Measurements from ENCODE around the gene CCDC126.
"Not testable (repeated sequence)": the region's sequence is repeated elsewhere in the genome, so short reads cannot be mapped to it uniquely, and the experiment has no call there.

CCDC126 gene

GRCh38 chr7:23633417-23633816, 36.2 kb downstream of the CCDC126 start:
- DNase-seq: no peak

- DNase-seq: no peak
These were observed 48.6 kb downstream of the CCDC126 start for GRCh38 chr7:23645822-23646221.

DNA sequence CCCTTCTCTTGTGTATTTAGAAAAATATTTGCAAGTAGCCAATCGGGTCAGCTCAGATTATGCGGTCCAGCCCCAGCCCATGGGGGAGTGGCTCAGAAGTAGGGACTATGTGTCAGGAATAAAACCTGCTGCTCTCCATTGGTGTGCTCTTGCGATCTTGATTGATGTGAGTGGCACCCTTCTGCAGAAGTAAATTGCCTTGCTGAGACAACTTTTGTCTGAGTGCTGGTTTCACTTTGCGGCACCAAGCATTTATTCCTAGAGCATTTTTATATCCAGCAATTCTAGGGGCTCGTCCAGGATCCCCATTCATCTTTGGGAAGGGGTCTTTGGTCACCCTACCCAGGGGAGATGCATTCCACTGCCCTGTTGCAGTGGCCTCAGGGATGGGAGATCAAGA, 56.8 kb downstream of the CCDC126 start:
- no peak for DNase-seq

- peak; percentile 8 for DNase-seq
These were observed 57.3 kb downstream of the CCDC126 start for GRCh38 chr7:23654508-23654907.

DNA sequence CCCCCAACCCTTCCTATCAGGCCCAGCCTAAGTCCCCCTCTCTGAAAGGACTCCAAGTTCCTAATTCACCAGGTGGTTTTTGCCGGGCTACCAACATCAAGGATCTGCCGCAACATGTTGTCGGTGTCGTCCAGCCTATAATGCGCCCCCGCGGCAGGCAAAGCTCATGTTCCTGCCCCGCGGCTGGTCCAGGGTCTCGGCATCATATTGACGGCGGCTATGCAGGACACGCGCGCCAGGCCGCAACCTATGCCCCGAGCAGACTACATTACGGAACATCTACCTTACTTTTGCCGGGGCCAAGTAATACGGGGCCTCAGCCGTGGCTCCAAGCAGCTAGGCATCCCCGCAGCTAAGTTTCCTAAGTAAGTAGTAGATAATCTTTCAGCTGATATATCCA, 58.3 kb downstream of the CCDC126 start:
- DNase-seq: no peak

- no peak for DNase-seq
These were observed 61.7 kb downstream of the CCDC126 start for GRCh38 chr7:23658831-23659427.

DNA sequence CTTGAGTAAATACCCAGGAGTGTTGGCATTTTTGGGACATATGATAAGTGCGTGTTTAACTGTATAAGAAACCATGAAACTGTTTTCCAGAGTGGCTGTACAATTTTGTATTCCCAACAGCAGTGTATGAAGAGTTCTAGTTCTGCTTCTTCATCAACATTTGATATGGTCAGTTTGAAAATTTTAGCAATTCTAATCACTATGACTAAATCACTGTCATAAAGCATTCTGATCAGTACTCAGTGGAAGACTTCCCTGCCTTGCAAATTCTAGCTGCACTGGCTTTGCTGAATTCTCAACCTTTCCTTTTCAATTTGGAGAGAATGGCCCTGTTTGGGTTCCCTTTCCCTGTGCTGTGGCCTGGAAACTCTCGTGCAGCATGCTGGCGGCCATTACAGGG, 64.2 kb downstream of the CCDC126 start:
- DNase-seq: no peak

- DNase-seq: no peak
These were observed 65.2 kb downstream of the CCDC126 start for GRCh38 chr7:23662124-23662983.

DNA sequence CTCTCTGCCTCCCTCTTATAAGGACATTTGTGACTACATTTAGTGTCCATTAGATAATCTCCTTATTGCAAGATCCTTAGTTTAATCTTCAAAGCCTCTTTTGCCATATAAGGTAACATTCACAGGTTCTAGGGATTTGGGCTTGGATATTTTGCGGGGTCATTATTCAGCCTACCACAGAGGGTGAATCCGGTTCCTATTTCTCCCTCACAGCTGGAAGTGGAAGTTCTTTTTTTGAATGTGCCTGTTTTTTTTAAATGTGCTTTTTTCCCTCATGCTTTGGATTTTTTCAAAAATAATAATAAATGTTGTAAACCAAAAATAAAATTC, 65.8 kb downstream of the CCDC126 start:
- DNase-seq: no peak

DNA sequence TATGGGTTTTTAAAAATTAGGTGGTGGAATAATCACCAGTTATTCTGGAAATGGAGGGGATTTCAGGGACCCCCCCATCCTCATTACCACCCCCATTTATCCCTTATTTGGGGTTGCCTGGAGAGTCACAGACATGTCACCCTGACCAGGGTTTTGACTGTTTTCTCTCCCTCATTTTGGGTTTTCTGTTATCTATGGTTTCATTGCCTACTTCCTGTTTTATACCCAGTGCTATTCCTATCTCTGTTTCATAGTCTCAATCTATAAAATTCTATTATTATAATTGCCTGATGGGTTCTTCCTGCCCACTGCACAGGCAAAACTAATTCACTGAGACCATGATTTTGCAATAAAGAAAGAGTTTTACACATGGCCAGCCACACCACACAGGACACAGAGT, 66.9 kb downstream of the CCDC126 start:
- no peak for DNase-seq

GRCh38 chr7:23672033-23672432, 74.9 kb downstream of the CCDC126 start:
- DNase-seq: no peak

DNA sequence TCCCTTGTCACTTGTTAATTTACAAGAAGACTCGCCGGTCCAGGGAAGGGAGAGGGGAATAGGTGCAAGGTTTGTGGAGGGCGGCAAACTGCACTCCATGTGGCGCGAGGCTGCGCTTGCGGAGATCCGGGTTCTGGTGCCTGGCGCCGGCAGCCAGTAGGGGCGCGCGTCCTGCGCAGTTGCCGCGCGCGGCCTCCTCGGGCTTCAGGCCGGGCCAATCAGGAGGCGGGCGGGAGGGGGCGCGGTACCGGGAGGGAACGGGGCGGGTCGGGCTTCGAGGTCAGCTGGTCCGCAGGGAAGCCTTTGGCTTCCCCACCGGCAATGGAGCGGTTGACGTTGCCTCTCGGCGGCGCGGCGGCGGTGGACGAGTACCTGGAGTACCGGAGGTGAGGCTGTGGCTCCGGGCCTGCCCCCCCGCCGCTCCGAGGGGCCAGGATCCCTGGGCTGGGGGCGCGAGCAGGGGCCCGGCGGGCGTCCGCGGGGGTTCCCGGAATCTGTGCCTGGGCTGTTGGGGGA, 82.8 kb downstream of the CCDC126 start, which contains the start of gene FAM221A:
TSS of gene FAM221A (plus strand) at position 302 of the 516 bp plus-strand sequence. CDS start at position 322, 20 bp downstream.
- peak; percentile 89 for DNase-seq

DNA sequence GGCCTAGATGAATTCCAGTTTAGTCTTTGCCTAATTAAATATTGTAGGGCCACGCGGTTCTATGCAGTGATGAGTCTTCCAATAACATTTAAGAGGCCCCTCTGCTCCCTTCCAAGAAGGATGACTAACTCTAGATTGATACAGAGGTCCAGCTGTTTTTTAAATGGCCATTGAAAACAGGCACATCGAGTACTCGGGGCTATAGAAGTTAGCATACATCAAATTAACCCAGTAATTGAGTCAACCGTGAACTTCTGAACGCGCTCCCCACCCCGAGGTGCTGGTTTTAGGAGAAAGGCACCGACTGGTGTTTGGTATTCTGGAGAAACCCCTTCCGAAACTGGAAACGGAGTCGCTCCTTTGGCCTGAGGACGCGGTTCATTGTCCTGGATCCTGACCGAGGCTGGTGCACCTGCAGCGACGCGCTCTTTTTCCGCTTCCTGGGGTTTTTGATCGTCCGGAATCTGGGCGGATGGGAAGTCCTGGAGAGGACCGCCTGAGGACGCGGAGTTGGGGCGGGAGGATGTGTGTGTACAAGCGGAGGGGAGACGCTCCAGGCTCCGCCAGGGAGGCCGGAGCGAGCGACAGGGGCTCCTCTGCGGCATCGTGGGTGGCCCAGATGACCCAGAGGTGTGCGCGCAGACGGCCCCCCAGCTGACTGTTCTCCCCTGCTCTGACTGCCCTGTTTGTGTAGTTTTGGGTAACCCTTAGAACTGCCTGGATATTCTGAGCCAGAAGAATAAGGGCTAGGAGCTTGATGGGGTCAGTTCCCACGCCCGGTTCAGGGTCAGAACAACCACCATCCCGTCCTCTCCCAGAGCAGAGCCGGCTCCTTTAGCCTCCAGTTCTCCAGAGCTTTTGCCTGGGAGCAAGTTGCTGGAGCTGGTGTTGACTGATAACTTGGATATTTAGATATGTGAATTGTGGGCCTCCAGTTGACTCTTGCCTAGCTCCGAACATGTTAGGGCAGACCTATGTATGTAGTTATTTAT, 83.5 kb downstream of the CCDC126 start:
- DNase-seq: peak; percentile 66

DNA sequence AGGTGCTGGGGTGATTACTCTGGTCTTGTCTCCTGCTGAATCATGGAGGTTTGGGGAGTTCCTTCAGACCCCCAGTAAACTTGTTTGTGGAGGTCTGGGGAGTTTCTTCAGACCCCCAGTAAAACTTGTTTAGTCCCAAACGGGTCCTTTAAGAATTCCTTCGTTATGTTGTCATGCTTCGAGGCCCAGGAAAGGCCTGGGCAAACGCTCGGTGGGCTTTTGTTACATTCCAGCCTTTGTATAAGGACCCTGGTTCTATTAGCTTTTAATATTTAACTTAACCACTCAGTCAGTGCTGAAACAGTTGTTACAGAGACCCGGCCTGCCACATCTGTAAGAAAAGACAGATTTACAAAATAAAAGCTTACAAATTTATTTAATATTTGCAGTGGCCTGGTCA, 86.9 kb downstream of the CCDC126 start:
- DNase-seq: not testable (repeated sequence)

DNA sequence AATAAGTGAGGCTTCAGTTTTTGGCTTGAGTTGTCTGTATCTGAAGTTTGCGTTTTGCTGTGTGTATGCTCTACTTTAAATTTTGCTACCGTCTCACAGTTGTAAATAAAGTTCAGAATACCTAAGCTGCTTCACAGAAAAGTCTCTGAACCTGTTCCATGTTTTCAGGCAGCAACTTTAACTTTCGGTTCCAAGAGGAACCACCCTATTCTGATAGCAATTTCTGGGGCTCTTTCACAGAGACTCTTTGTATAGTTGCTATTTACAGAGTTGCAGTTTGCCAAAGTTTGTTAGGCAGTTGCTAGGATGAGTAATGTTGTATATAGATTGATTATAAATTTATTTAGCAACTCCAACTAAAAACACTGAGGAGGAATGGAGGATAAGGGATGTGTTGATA, 88.5 kb downstream of the CCDC126 start:
- no peak for DNase-seq

GRCh38 chr7:23687011-23687410, 89.8 kb downstream of the CCDC126 start:
- DNase-seq: no peak

GRCh38 chr7:23689165-23689564, 92.0 kb downstream of the CCDC126 start:
- no peak for DNase-seq

GRCh38 chr7:23691320-23691719, 94.1 kb downstream of the CCDC126 start:
- DNase-seq: no peak

- DNase-seq: no peak
These were observed 96.0 kb downstream of the CCDC126 start for GRCh38 chr7:23693224-23693623.
